ENCODE results near the gene UPK3BL2. TPM values are rescaled to one million over a fixed set of nuclear protein-coding genes. Genes with fewer than 3 reads are reported as not detected.
"Not testable (repeated sequence)": the region's sequence is repeated elsewhere in the genome, so short reads cannot be mapped to it uniquely, and the experiment has no call there.

Gene UPK3BL2
- total and polyA plus RNA-seq, 7 donors = 0.88 to 11.1 (median 2.5) TPM

DNA sequence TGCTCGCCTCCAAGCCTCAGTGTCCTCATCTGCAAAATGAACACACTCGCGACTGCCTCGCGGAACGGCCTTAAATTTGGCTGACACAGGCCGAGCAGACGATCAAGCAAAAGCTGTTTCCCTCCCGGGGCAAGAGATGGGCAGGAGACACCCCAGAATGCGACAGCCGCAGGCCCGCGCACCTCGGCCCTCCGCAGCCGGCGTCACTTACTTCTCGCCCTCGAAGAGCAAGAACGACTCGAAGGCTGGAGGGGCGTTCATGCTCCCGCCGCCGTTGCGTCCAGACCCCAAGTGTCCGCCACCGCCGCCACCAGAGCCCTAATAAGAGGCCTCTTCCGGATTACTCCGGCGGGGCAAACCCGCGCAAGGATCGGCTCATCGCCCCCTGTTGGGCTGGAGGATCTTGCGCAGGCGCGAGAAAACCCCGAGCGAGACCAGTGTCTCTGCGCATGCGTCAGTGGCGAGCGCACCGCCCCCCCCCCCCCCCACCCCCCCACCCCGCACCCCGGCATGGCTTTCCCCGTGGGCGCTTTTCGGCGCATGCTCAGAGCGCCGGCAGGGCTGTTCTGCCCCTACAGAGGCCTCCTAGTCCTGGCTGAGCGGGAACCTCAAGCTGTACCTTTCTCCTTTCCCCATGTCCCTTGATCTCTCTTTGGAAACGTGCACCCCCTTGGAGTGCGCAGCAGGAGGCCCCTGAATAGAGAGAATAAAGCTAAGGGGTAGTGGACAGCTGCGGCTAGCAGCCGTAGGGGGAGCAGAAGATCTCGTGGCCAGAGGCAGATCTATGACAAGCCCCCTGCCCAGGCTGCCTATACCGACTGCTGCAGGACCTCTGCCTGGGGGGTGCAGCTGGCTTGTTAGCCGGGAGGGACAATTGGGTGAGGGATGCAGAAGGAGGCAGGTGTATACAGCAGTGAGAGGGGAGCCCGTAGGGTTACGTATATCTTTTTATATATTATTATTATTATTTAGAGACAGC, 29.1 kb upstream of the UPK3BL2 start, which contains the start of gene POLR2J3:
Gene POLR2J3, minus strand, starts transcription at position 323 of the 979 bp plus-strand sequence. Its CDS starts 62 bp downstream, at position 261.
- peak within 1 kb of the TSS; percentile 77 for H3K27ac ChIP-seq
- peak; percentile 88 to 93 (median 92) for ATAC-seq
- intact Hi-C loops (cut with DNase I); H3K36me3 ChIP-seq (ENCODE audit: insufficient read depth in 1 of 2, low read depth in 1 of 2); H3K9me3 ChIP-seq; H3K27me3 ChIP-seq (ENCODE audit: insufficient read depth in 3 of 3, low read length in 2 of 3); H3K4me1 ChIP-seq: not testable (repeated sequence)
- 0% methylated on average over 41 to 54 of the region's 64 CpGs for WGBS, 3 donors
- H3K4me3 ChIP-seq = peak within 1 kb of the TSS; percentile 75
- TF ChIP-seq, protein P1, sequence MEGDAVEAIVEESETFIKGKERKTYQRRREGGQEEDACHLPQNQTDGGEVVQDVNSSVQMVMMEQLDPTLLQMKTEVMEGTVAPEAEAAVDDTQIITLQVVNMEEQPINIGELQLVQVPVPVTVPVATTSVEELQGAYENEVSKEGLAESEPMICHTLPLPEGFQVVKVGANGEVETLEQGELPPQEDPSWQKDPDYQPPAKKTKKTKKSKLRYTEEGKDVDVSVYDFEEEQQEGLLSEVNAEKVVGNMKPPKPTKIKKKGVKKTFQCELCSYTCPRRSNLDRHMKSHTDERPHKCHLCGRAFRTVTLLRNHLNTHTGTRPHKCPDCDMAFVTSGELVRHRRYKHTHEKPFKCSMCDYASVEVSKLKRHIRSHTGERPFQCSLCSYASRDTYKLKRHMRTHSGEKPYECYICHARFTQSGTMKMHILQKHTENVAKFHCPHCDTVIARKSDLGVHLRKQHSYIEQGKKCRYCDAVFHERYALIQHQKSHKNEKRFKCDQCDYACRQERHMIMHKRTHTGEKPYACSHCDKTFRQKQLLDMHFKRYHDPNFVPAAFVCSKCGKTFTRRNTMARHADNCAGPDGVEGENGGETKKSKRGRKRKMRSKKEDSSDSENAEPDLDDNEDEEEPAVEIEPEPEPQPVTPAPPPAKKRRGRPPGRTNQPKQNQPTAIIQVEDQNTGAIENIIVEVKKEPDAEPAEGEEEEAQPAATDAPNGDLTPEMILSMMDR (IDR thresholded peaks at IDR 0.05) = peak; percentile 54
- peak; percentile 97 to 99 for DNase-seq

- ATAC-seq; H3K4me3 ChIP-seq; H3K4me1 ChIP-seq; H3K36me3 ChIP-seq (ENCODE audit: insufficient read depth in 1 of 2, low read depth in 1 of 2); H3K9me3 ChIP-seq; intact Hi-C loops (cut with DNase I); H3K27ac ChIP-seq; H3K27me3 ChIP-seq (ENCODE audit: insufficient read depth in 3 of 3, low read length in 2 of 3): not testable (repeated sequence)
- 75 to 100% (median 82%) methylated on average over 3 to 4 of the region's 11 CpGs for WGBS, 3 donors
- DNase-seq = peak in 1 of 2 donors; percentile 12
Observed at GRCh38 chr7:102568620-102569019, 25.1 kb upstream of the UPK3BL2 start.

- intact Hi-C loops (cut with DNase I); H3K27ac ChIP-seq; H3K27me3 ChIP-seq (ENCODE audit: insufficient read depth in 3 of 3, low read length in 2 of 3); DNase-seq; H3K4me3 ChIP-seq; H3K36me3 ChIP-seq (ENCODE audit: insufficient read depth in 1 of 2, low read depth in 1 of 2); H3K9me3 ChIP-seq; H3K4me1 ChIP-seq: not testable (repeated sequence)
- no CpG with 5 or more reads among the region's 6 CpGs for WGBS, 3 donors
- peak; percentile 19 to 46 (median 36) for ATAC-seq
Observed at GRCh38 chr7:102550808-102551422, 7.4 kb upstream of the UPK3BL2 start, which contains the start of gene SPDYE2. TSS of gene SPDYE2 (plus strand) at chr7:102551226. CDS start at chr7:102553256, 2,030 bp downstream.

DNA sequence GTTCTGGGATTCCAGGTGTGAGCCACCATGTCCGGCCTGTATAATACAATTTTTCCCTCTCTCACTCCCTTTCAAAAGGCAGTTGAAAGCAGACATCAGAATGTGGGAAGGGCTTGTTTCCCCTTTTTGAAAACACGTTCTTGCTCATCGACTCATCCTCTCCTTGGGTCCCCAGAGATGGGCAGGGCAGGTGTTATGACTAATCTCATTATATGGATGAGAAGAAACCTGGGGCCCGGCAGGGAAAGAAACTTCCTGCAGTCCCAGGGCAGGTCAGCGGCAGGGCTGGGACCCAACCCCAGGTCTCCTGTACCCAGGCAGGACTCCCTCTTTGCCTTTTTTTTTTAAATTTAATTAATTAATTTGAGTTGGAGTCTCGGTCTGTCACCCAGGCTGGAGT, 2.9 kb upstream of the UPK3BL2 start:
- 64 to 91% methylated on average over 1 to 2 of the region's 6 CpGs; no CpG with 5 or more reads in 1 of the 3 donors for WGBS, 3 donors
- H3K4me1 ChIP-seq; DNase-seq; intact Hi-C loops (cut with DNase I); H3K36me3 ChIP-seq (ENCODE audit: insufficient read depth in 1 of 2, low read depth in 1 of 2); ATAC-seq; H3K27me3 ChIP-seq (ENCODE audit: insufficient read depth in 3 of 3, low read length in 2 of 3); H3K27ac ChIP-seq; H3K9me3 ChIP-seq; H3K4me3 ChIP-seq: not testable (repeated sequence)

- H3K4me1 ChIP-seq; H3K9me3 ChIP-seq; intact Hi-C loops (cut with DNase I); ATAC-seq; H3K27ac ChIP-seq; H3K36me3 ChIP-seq (ENCODE audit: insufficient read depth in 1 of 2, low read depth in 1 of 2); H3K4me3 ChIP-seq; H3K27me3 ChIP-seq (ENCODE audit: insufficient read depth in 3 of 3, low read length in 2 of 3): not testable (repeated sequence)
- DNase-seq = peak in 1 of 2 donors; percentile 3
- 94 to 96% (median 95%) methylated on average over 6 to 8 of the region's 12 CpGs for whole genome bisulfite sequencing, 3 donors
Observed at GRCh38 chr7:102545288-102545687, 1.8 kb upstream of the UPK3BL2 start.

- no CpG with 5 or more reads among the region's 1 CpG for WGBS, 3 donors
- H3K4me3 ChIP-seq; H3K9me3 ChIP-seq; H3K36me3 ChIP-seq (ENCODE audit: insufficient read depth in 1 of 2, low read depth in 1 of 2); intact Hi-C loops (cut with DNase I); H3K4me1 ChIP-seq; H3K27ac ChIP-seq; H3K27me3 ChIP-seq (ENCODE audit: insufficient read depth in 3 of 3, low read length in 2 of 3); DNase-seq: not testable (repeated sequence)
- ATAC-seq = peak in 1 of 4 donors; percentile 6
Observed at GRCh38 chr7:102544372-102544771, 876 bp upstream of the UPK3BL2 start.

DNA sequence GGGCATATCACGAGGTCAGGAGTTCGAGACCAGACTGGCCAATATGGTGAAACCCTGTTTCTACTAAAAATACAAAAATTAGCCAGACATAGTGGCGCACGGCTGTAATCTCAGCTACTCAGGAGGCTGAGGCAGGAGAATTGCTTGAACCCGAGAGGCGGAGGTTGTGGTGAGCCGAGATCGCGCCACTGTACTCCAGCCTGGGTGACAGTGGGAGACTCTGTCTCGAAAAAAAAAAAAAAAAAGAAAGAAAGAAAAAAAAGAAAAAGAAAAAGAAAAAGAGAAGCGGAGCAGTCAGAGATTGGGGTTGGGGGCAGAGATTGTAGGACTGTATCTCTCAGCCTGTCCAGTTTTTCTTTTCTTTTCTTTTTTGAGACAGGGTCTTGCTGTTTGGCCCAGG, 725 bp downstream of the UPK3BL2 start:
- H3K36me3 ChIP-seq (ENCODE audit: insufficient read depth in 1 of 2, low read depth in 1 of 2); H3K9me3 ChIP-seq; intact Hi-C loops (cut with DNase I); H3K27ac ChIP-seq; ATAC-seq; H3K27me3 ChIP-seq (ENCODE audit: insufficient read depth in 3 of 3, low read length in 2 of 3); H3K4me3 ChIP-seq; H3K4me1 ChIP-seq: not testable (repeated sequence)
- 94 to 97% (median 96%) methylated on average over 7 of the region's 11 CpGs for WGBS, 3 donors
- DNase-seq = peak in 1 of 2 donors; percentile 8

DNA sequence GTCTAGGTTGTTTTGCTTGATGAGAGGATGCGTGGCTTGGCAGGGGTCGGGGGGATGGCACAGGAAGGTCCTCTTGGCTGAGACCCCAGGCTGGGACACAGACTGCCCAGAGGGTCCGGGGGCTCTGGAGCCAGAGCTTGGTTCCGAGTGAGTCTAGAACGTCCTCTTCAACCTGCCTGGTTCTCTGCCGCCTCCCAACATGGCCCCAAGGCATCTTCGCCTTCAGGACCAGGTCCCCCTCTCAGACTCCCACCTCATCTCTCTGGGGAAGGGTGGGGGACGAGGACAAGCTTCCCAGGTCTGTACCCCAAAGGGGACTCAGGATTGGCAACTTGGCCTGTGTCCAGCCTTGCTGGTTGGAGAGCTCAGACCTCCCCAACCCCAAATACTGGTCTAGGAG, 1.4 kb downstream of the UPK3BL2 start:
- peak in 2 of 4 donors; percentile 1 for ATAC-seq

GRCh38 chr7:102540604-102541003, 2.9 kb downstream of the UPK3BL2 start:
- 89 to 97% (median 93%) methylated on average over 4 of the region's 6 CpGs for WGBS, 3 donors
- peak in 1 of 2 donors; percentile 5 for DNase-seq

More for the DNA sequence above, 1.4 kb downstream of the UPK3BL2 start:
- peak in 1 of 2 donors; percentile 5 for DNase-seq
- H3K36me3 ChIP-seq (ENCODE audit: insufficient read depth in 1 of 2, low read depth in 1 of 2); H3K4me1 ChIP-seq; intact Hi-C loops (cut with DNase I); H3K4me3 ChIP-seq; H3K27ac ChIP-seq; H3K27me3 ChIP-seq (ENCODE audit: insufficient read depth in 3 of 3, low read length in 2 of 3); H3K9me3 ChIP-seq: not testable (repeated sequence)
- WGBS, 3 donors = 96 to 100% (median 99%) methylated on average over 3 to 4 of the region's 8 CpGs

GRCh38 chr7:102535062-102535615, 8.4 kb downstream of the UPK3BL2 start:
- H3K36me3 ChIP-seq (ENCODE audit: insufficient read depth in 1 of 2, low read depth in 1 of 2); H3K4me3 ChIP-seq; ATAC-seq; intact Hi-C loops (cut with DNase I); H3K27ac ChIP-seq; H3K27me3 ChIP-seq (ENCODE audit: insufficient read depth in 3 of 3, low read length in 2 of 3); H3K9me3 ChIP-seq; H3K4me1 ChIP-seq; DNase-seq: not testable (repeated sequence)
- WGBS, 3 donors = 64 to 87% (median 78%) methylated on average over 3 of the region's 8 CpGs

More at GRCh38 chr7:102540604-102541003, 2.9 kb downstream of the UPK3BL2 start:
- H3K4me1 ChIP-seq; H3K4me3 ChIP-seq; intact Hi-C loops (cut with DNase I); H3K36me3 ChIP-seq (ENCODE audit: insufficient read depth in 1 of 2, low read depth in 1 of 2); H3K9me3 ChIP-seq; H3K27ac ChIP-seq; H3K27me3 ChIP-seq (ENCODE audit: insufficient read depth in 3 of 3, low read length in 2 of 3); ATAC-seq: not testable (repeated sequence)
